ENCODE results near the gene MTMR11. TPM values are rescaled to one million over a fixed set of nuclear protein-coding genes. Genes with fewer than 3 reads are reported as not detected.

Gene MTMR11
- total and polyA plus RNA-seq, 2 of the 13 experiments (the other 11 are each of a cell fraction or from before 2014, with no cell fraction given) = 0.49 to 2.8 TPM

DNA sequence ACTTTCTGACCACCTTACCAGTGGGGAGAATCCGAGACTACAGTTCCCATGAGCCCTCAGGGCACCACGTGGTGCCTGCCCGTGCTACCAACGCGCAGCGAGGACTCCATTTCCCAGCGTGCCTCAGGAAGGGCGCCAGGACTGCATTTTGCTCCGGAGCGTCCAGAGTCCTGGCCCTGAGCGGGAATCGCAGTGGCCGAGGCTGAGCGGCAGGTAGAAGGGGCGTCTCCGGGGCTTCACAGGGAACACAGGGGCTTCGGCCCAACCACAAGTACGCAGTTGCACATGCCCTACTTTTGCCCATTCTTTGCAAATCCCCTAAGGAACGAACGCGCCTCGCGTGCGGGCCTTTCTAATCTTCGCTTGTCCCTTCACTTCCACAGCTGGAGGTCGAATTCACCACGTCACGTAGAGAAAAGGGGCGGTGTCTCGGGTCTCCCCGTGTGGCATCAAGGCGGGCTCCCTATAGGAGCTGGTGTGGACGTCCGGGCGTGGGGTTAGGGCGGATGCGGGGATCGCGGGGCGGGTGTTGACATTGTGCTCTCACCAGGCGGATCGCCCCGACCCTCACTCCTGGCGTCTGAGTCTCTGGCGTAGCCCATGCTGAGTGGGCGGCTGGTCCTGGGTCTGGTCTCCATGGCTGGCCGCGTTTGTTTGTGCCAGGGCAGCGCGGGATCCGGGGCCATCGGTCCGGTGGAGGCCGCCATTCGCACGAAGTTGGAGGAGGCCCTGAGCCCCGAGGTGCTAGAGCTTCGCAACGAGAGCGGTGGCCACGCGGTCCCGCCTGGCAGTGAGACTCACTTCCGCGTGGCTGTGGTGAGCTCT lies 37.0 kb downstream of the MTMR11 start, which contains the start of gene BOLA1 (continued):
- TF ChIP-seq MYPOP (CRISPR knock-in tag; IDR thresholded peaks at IDR 0.05) (0 out of 2 replicates have a peak, but pooled peaks have one; percentile 58), ZNF501 (CRISPR knock-in tag; IDR thresholded peaks at IDR 0.05) (peak; percentile 55; the same call in 1 of the 2 replicates), YEATS2 (CRISPR knock-in tag; IDR thresholded peaks at IDR 0.05; ENCODE audit: borderline replicate concordance) (peak; percentile 66), FOSL2 (CRISPR knock-in tag; IDR thresholded peaks at IDR 0.05) (peak; percentile 15; the same call in 1 of the 2 replicates), KLF15 (CRISPR knock-in tag; IDR thresholded peaks at IDR 0.05; ENCODE audit: borderline replicate concordance) (no peak), ZNF788 (CRISPR knock-in tag; IDR thresholded peaks at IDR 0.05; ENCODE audit: borderline replicate concordance) (peak; percentile 46; the same call in 1 of the 2 replicates), ZNF124 (CRISPR knock-in tag; IDR thresholded peaks at IDR 0.05) (0 out of 2 replicates have a peak, but pooled peaks have one; percentile 29), ESRRA (CRISPR knock-in tag; IDR thresholded peaks at IDR 0.05; ENCODE audit: low read depth) (0 out of 2 replicates have a peak, but pooled peaks have one; percentile 27), ZNF772 (CRISPR knock-in tag; IDR thresholded peaks at IDR 0.05) (0 out of 2 replicates have a peak, but pooled peaks have one; percentile 41), RXRA (CRISPR knock-in tag; IDR thresholded peaks at IDR 0.05) (0 out of 2 replicates have a peak, but pooled peaks have one; percentile 8), FOXA3 (CRISPR knock-in tag; IDR thresholded peaks at IDR 0.05) (0 out of 2 replicates have a peak, but pooled peaks have one; percentile 7), POLR2AphosphoS5 (IDR thresholded peaks at IDR 0.05; ENCODE audit: low read depth, low read length) (peak; percentile 79), THAP11 (CRISPR knock-in tag; IDR thresholded peaks at IDR 0.05) (peak; percentile 100), ZC3H13 (CRISPR knock-in tag; IDR thresholded peaks at IDR 0.05) (no peak), POGZ (CRISPR knock-in tag; IDR thresholded peaks at IDR 0.05) (peak; percentile 63; the same call in 1 of the 2 replicates), ZNF652 (CRISPR knock-in tag; IDR thresholded peaks at IDR 0.05; ENCODE audit: borderline replicate concordance, low read depth) (no peak), BCL3 (CRISPR knock-in tag; IDR thresholded peaks at IDR 0.05) (0 out of 2 replicates have a peak, but pooled peaks have one; percentile 30), YY1 (IDR thresholded peaks at IDR 0.05; ENCODE audit: insufficient read depth, insufficient replicate concordance, low read depth, low read length) (peak; percentile 83), ATF4 (CRISPR knock-in tag; IDR thresholded peaks at IDR 0.05) (peak in 1 of 2 experiments; percentile 57; a peak in 1 of 4 replicates), TFDP2 (CRISPR knock-in tag; IDR thresholded peaks at IDR 0.05) (peak; percentile 87)
- TF ChIP-seq, protein P1, sequence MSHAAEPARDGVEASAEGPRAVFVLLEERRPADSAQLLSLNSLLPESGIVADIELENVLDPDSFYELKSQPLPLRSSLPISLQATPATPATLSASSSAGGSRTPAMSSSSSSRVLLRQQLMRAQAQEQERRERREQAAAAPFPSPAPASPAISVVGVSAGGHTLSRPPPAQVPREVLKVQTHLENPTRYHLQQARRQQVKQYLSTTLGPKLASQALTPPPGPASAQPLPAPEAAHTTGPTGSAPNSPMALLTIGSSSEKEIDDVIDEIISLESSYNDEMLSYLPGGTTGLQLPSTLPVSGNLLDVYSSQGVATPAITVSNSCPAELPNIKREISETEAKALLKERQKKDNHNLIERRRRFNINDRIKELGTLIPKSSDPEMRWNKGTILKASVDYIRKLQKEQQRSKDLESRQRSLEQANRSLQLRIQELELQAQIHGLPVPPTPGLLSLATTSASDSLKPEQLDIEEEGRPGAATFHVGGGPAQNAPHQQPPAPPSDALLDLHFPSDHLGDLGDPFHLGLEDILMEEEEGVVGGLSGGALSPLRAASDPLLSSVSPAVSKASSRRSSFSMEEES (CRISPR knock-in tag; IDR thresholded peaks at IDR 0.05) = peak; percentile 69
